Activated T-helper 1 cell treated with Interleukin-2 at 50 U/mL for 16 hours (primary cell): ENCODE data around the gene ICAM1.

ENCODE experiments used
- DNase-seq: peaks from one replicate; pipeline ENCODE4 v3.0.0-alpha.2; 2020; ENCODE audit warnings: low read depth

Gene ICAM1

DNA sequence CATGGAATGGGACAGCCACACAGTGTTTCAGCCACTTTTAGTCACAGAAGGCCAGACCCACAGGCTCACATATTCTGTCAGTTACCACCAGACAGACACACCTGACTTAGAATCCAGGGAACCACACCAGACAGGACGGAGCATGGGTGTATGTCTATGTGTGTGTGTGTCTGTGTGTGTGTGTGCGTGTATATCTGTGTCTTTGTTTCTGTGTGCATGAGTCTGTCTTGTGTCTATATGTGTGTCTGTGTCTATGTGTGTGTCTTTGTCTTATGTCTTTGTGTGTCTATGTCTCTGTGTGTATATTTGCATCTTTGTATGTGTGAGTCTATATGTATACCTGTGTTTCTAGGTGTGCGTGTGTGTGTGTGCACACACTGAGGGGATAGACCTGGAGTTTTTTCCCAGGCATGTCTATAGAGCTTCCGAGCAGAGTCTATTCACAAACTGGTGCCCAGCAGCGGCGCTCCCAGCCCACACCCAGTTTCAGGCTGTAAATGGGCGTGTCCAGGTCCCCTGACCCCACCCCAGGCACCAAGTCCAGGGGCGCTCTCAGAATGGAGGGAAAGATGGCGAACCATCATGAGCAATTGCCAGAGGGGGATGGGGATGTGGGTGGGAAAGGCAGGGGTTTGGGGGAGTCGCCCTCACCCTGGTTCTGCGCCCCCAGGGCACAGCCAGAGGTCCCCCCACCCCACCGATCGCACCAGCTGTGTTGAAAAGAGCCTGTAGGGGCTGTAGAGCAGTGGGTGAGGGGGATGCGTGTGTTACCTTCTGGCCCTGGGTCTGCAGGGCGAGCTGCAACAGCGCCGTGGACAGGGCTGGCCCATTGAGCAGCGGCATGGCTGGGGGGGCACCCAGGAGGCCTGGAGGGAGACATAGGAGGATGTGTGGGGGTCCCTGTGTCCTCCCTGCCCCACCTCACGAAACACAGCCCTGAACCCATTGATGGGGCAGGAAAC is 51.2 kb downstream of the ICAM1 start:
- no peak for DNase-seq

DNA sequence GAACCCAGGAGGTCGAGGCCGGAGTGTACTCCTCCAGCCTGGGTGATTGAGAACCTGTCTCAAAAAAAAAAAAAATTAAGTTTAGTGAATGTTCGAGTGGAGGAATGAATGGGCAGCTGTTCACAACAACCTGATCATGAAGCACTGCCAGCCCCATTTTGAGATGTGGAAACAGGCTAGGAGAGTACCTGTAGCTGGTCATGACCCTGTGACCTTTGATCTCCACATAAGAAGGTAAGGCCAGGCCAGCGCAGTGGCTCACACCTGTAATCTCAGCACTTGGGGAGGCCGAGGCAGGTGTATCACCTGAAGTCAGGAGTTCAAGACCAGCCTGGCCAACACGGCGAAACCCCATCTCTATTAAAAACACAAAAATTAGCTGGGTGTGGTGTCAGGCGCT is 54.8 kb downstream of the ICAM1 start:
- DNase-seq = no peak

DNA sequence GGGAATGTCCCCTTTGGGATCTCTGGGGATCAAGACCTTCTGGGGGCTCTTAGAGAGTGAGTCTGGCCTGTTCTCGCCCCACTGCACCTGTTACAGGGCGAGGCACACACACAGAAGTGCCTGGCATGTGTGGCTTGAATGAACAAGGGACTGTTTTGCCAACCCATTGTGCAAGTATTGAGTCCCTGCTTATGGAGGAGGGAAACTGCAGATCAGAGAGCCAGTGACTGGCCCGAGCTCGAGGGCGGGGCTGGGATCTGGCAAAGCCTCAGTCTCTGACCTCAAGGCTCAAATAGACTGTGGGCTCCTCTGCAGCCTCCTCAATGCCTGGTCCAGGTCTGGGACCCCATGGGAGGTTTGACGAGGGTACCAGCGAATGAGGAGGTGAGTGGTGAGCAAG is 56.9 kb downstream of the ICAM1 start:
- no peak for DNase-seq

DNA sequence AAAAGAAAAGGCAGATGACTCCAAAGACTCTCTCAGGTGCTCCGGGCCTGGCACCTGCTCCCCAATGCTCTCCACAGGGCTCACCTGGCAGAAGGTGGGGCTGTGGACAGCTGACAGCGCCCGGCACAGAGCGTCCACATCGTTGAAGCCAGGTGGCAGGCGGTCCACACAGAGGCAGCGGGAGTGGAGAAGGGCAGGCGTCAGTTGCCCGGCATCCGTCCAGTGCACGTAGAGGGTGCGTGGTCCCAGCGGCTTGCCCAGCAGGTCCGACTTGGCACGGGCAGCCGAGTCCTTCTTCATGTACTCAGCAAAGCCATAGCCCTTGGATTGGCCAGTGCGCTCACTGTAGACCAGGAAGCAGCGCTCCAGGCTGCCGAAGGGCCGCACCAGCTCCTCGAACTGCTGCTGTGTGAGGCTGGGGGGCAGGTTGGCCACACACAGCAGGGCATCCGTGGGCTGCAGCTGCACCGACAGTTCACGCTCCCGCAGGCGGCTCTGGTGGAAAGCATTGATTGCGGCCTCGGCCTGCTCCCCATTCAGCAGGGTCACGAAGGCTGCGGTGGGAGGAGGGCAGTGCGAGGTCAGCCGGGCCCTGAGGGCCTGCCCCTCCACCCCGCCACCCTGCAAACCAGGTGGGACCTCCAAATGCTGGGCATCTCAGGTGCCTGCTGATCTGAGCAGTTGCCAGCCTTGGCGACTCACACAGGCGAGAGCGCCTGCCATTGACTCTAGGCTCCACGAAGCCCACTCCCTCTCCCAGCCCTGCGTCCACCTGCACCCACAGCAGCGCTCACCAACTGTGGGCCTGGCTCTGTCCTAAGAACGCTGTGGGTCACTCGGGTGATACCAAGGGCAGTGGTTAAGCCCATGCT is 57.9 kb downstream of the ICAM1 start:
- no peak for DNase-seq

DNA sequence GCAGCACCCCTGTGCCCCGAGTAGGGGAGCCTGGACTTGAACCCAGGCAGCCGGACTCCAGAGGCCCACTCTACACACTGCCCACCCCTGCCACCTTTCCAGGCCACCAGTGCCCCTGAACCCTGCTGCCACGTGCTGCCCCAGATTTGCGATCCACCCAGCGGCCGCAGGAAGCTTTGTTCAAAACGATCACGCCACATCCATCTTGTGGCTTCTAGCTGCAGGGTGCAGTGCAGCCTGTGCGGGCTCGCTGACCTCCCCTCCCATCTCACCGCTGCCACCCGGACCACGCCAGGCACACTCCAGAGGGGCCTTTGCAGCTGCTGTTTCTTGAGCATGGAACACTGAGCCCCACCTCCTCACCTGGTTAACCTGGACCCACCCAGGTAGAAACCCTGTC is 58.6 kb downstream of the ICAM1 start:
- no peak for DNase-seq

DNA sequence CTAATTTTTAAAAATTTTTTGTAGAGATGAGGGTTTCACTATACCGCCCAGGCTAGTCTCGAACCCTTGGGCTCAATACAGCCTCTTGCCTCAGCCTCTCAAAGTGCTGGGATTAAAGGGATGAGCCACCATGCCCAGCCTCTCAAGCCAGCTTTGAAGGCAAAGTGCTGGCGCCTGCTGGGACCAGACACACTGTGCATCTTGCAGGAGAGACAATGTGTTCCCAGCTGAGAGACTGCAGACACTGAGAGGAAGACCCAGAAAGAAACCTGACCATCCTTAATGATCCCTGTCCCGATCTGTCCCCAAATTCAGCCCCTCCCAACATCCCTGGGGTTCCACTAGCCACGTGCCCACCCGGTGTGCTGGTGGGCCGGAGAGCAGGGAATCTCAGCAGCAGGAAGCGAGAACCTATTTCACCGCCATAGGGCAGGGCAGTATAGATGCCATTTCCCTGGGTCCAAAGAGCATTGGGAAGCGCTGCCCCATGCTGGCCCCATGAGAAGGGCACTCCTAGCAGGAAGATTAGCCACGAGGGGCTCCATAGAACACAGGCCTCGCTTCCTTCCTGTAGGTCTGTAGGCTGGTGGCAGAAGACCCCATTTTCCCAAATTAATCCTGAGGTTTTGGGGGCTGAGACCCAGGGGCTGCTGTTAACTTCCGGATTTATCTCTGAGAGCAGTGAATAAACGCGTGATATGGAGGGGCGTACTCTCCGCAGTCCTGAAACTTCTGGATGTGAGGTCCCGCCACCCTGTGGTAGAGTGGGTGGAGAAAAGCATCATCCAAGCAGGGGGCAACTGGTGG is 61.4 kb downstream of the ICAM1 start:
- no peak for DNase-seq

DNA sequence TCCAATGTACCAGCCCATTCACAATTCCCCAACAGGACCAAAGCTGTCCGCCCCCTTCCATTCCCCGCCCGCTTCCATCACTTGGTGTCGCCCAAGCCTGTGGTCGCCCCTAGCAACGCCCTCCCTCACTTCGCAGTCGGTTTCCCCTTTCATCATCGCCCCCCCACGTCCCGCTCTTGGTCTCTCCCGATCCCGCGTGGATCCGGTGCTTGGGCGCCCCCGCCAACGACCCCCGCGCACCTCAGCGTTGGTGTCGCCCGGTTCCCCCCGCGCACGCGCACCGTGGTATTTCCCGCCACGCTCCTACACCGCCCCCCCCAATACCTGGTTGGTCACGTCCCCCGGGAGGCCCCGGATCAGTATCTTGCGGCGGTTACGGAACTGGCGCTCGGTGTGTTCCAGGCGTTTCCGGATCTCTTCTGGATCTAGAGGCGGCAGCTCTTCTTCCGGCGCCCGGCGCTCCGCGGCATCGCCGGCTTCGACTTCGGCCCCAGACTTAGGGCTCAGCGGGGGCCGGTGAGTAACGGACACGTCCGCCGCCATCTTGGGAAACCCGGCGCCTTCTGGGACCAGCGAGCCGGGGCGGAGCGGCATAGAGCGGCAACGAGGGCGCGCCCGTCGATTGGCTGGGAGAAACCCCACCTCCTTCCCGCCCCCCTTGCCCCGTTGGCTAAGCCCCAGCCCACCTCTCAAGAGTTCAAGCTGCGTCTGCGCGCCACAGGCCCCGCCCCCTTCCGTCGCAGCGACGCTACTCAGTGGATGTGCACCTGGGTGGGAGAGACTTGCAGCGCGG is 62.2 kb downstream of the ICAM1 start, which contains the start of gene RAVER1:
Gene RAVER1 (minus strand): TSS at position 565 of the 793 bp plus-strand sequence. CDS start 22 bp downstream, at position 543.
- peak; percentile 97 for DNase-seq

DNA sequence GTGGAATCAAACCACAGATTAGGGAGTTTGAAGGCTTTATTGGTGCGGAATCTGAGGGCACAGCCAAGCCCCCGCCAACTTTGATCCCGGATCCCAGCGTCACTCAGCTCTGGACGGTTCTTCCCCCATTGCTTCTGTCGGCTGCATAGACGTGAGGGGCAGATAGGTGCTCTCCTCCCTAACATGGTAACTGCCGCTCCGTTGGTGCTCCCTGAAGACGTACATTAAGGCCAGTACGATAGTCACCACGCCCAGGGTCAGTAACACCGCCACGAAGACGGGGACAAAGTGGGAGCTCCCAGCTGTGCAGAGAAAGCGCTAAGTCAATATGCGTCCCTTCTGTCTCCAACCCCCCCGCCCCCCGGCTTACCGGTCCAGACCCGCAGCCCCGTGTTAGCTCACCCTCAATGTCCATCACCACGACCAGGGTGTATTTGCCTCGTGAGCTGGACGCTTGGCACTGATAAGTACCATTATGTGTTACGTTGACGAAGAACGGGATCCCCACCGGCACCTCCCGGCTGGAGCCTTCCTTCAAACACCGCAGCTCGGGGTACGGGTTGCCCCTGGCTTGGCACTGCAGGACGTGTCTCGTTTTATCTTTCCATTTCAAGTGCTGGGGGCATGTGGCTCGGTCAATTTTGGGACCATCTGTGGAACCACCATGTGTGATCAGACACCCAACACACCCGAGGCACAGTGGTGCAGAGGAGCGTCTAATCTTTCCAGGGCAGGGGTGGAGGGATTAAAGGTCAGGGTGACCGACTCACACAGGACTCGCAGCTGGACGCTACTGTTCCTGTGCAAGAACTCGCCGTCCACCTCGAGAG is 63.1 kb downstream of the ICAM1 start:
- no peak for DNase-seq

DNA sequence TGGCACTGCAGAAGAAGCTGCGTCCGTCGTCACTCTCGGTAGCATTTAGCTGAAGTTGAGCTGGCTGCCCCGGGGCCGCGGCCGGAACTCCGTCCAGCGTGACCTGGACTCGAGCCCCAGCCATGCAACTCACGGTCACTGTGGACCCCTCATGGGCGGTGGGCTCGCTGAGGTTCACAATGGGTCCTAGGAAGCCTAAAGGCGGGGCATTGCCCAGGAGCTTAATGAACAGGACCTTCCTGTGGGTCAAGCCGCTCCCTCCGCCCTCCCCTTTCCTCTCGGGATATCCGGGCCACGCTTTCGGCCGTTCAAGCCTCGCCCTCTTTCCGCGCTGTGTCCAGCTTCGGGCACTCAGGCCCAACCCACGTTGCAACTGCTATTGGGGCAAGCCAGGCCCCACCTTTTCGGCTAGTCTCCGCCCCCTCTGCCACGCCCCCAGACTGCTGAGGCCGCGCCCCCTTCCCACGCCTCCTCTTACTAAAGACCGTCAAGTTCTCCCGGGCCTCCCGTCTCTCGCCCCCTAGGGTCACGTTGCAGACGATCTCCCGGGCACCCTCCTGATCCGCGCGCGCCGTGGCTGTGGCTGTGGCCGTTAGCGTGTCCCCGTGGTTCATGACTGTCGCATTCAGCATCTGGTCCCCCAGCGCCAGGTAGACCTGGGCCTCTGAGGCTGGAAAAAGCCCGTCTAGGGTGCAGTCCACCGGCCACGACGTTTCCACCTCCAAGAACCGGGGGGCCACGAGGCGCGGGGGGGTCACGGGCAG is 63.9 kb downstream of the ICAM1 start:
- no peak for DNase-seq

DNA sequence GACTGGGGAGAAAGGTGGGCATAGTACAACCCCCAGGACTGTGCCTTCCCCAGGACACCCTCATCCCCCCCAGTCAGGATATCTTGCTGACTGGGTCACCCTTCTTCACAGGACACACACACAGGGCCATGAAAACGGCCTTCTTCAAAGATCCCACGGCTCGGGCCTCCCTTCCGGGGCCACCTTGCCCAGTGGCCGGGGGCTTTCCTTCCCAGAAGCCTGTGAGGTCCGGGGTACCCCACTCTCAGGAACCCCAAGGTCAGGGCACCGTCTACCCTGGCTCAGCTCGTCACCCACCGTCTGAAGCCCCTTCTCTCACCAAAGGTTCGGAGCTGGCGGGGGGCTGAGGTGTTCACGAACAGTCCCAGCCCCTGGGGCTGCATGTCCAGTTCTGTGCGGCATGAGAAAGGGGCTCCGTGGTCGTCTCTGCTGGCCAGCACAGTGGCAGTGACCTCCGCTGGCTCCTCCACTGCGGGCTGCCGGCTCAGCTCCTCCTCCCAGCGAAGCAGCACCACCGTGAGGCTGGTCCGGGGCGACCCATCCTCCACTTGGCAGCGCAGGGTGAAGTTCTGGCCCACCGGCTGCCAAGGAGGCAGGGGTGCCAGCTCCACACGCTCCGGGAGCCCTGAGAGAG is 64.5 kb downstream of the ICAM1 start:
- no peak for DNase-seq
